GM12875 (cell line): Measurements from ENCODE around the gene LKAAEAR1.
"Not testable (repeated sequence)": the region's sequence is repeated elsewhere in the genome, so short reads cannot be mapped to it uniquely, and the experiment has no call there.

Source experiments
- H3K4me3 ChIP-seq: one replicate; pipeline ENCODE4 v1.5.1; 2011; ENCODE audit warnings: low read depth, low read length, control low read depth
- TF ChIP-seq, protein P1 (sequence below): IDR thresholded peaks from 2 replicates; pipeline ENCODE4 v1.5.1; 2011; ENCODE audit warnings: low read depth, mild to moderate bottlenecking, control low read depth, inconsistent platforms, low read length, moderate library complexity, borderline replicate concordance; ENCODE audit not compliant: insufficient read depth

The LKAAEAR1 gene, protein sequence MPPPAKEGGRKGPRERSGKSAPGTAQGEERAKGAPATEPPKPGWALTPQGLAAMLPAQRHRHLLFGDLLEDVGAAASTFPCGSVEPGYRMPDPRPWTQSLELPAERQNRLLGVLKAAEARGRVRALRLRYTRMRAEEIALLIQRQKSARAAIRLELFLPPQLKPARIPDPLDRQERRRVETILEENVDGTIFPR

GRCh38 chr20:64083804-64084684 is at the start of gene LKAAEAR1:
Gene LKAAEAR1 (minus strand): TSS chr20:64084398. CDS start chr20:64084219, 179 bp downstream.
- TF ChIP-seq, protein P1, sequence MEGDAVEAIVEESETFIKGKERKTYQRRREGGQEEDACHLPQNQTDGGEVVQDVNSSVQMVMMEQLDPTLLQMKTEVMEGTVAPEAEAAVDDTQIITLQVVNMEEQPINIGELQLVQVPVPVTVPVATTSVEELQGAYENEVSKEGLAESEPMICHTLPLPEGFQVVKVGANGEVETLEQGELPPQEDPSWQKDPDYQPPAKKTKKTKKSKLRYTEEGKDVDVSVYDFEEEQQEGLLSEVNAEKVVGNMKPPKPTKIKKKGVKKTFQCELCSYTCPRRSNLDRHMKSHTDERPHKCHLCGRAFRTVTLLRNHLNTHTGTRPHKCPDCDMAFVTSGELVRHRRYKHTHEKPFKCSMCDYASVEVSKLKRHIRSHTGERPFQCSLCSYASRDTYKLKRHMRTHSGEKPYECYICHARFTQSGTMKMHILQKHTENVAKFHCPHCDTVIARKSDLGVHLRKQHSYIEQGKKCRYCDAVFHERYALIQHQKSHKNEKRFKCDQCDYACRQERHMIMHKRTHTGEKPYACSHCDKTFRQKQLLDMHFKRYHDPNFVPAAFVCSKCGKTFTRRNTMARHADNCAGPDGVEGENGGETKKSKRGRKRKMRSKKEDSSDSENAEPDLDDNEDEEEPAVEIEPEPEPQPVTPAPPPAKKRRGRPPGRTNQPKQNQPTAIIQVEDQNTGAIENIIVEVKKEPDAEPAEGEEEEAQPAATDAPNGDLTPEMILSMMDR, result no peak
- H3K4me3 ChIP-seq, result no peak within 1 kb of the TSS

DNA sequence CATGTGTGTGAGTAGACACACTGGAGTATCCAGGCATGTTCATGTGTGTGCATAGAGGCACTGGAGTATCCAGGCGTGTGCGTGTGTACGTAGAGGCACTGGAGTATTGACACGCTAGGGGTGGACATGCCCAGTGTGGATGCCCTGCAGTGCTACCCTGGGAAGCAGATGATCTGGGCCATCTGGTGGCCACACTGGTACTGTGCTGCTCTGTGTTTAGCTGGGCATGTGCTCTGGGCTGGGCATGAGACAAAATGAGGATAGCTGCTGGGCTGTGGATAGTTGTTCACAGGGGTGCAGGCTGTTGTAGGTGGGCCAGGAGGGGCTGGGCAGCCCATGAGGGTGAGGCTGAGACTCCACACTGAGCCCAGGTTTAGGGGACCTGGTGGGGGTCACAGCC is 47.2 kb upstream of the LKAAEAR1 start:
- TF ChIP-seq, protein P1, result 0 out of 2 replicates have a peak, but pooled peaks have one; percentile 6

GRCh38 chr20:64130876-64131275 is 46.7 kb upstream of the LKAAEAR1 start:
- no peak overlapping the region for H3K4me3 ChIP-seq
- TF ChIP-seq, protein P1, result no peak

More for the DNA sequence above, 47.2 kb upstream of the LKAAEAR1 start:
- no peak overlapping the region for H3K4me3 ChIP-seq

DNA sequence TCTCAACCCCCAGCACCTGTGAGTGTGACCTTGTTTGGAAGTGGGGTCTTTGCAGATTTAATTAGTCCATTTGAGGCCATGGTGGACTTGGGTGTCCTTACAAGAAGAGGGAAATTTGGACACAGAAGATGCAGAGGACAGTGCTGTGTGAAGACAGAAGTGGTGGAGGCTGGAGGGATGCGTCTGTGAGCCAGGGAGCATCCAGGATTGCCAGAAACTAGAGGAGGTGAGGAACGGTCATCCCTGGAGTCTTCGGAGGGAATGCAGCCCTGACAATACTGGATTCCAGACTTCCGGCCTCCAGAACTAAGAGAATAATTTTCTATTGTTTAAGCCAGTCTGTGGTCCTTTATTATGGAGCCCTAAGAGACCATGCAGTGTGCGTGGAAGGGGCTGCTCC is 46.1 kb upstream of the LKAAEAR1 start:
- TF ChIP-seq, protein P1, result no peak
- H3K4me3 ChIP-seq, result no peak overlapping the region

GRCh38 chr20:64129146-64129782 is 45.1 kb upstream of the LKAAEAR1 start:
- H3K4me3 ChIP-seq, result no peak overlapping the region
- TF ChIP-seq, protein P1, result no peak

GRCh38 chr20:64123517-64123916 is 39.3 kb upstream of the LKAAEAR1 start:
- H3K4me3 ChIP-seq, result not testable (repeated sequence)

DNA sequence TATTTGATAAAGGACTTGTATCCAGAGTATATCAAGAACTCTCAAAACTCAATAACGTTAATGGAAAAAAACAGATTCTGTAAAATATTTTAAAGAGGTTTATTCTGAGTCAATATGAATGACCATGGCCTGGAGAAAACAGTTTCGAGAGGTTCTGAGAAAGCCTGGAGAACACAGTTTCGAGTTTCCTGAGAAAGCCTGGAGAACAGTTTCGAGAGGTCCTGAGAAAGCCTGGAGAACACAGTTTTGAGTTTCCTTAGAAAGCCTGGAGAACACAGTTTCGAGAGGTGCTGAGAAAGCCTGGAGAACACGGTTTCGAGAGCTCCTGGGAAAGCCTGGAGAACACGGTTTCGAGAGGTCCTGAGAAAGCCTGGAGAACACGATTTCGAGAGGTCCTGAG is 38.7 kb upstream of the LKAAEAR1 start:
- not testable (repeated sequence) for H3K4me3 ChIP-seq

GRCh38 chr20:64121586-64121985 is 37.4 kb upstream of the LKAAEAR1 start:
- TF ChIP-seq, protein P1, result no peak
- H3K4me3 ChIP-seq, result no peak overlapping the region
